Dermis blood vessel endothelial cell (primary cell): Measurements from ENCODE around the gene ZNF512. TPM values are rescaled to one million over a fixed set of nuclear protein-coding genes. Genes with fewer than 3 reads are reported as not detected.

Experiments used
- DNase-seq: peaks from one replicate; pipeline ENCODE4 v3.0.0; 2010
- total RNA-seq: library from RNA; depleted of rRNA; stranded (reverse); fragments of >200 nt; gene quantifications from 2 replicates; pipeline ENCODE4 v1.2.3, GENCODE V29; 2014

Gene ZNF512
- total RNA-seq, 1 donor from 2014 or later, result 23.5 TPM

- DNase-seq, result no peak
Observed at GRCh38 chr2:27638709-27639108, 55.9 kb downstream of the ZNF512 start.

- no peak for DNase-seq
Observed at GRCh38 chr2:27640722-27641245, 57.9 kb downstream of the ZNF512 start.

GRCh38 chr2:27645197-27645596 lies 62.4 kb downstream of the ZNF512 start:
- DNase-seq, result no peak

- DNase-seq, result no peak
Observed at GRCh38 chr2:27647289-27647688, 64.4 kb downstream of the ZNF512 start.

- DNase-seq, result no peak
Observed at GRCh38 chr2:27647737-27648136, 64.9 kb downstream of the ZNF512 start.

- DNase-seq, result no peak
Observed at GRCh38 chr2:27651056-27651455, 68.2 kb downstream of the ZNF512 start.

- no peak for DNase-seq
Observed at GRCh38 chr2:27652341-27652740, 69.5 kb downstream of the ZNF512 start.

- DNase-seq, result no peak
Observed at GRCh38 chr2:27652790-27653189, 69.9 kb downstream of the ZNF512 start.

GRCh38 chr2:27653397-27653796 lies 70.6 kb downstream of the ZNF512 start:
- no peak for DNase-seq

- DNase-seq, result peak; percentile 66
Observed at GRCh38 chr2:27655155-27655951, 72.5 kb downstream of the ZNF512 start.

- DNase-seq, result no peak
Observed at GRCh38 chr2:27661371-27661770, 78.5 kb downstream of the ZNF512 start.

GRCh38 chr2:27663285-27664153 lies 80.7 kb downstream of the ZNF512 start, which contains the start of the genes SLC4A1AP and SUPT7L:
Gene SLC4A1AP (plus strand): TSS chr2:27663889. CDS start chr2:27663915, 26 bp downstream.
Gene SUPT7L (minus strand): TSS chr2:27663614. CDS start chr2:27662192, 1,422 bp downstream.
- DNase-seq, result peak; percentile 87

- DNase-seq, result no peak
Observed at GRCh38 chr2:27664154-27664574, 81.3 kb downstream of the ZNF512 start.

- no peak for DNase-seq
Observed at GRCh38 chr2:27664622-27665363, 82.0 kb downstream of the ZNF512 start.

- DNase-seq, result peak; percentile 41
Observed at GRCh38 chr2:27667446-27667845, 84.6 kb downstream of the ZNF512 start.

GRCh38 chr2:27671235-27671634 lies 88.4 kb downstream of the ZNF512 start:
- no peak for DNase-seq

Other genes with a start within 250 kb of the ZNF512 start
- 26.7 and 37.4 TPM in 2 replicates for gene GTF3C2, start 226.3 kb upstream of the ZNF512 start, total RNA-seq
- gene EIF2B4, start 212.7 kb upstream of the ZNF512 start, total RNA-seq, result 27.1 and 29.3 TPM in 2 replicates
- 143 and 158 TPM in 2 replicates for gene SNX17, start 212.4 kb upstream of the ZNF512 start, total RNA-seq
- gene ZNF513, start 202.3 kb upstream of the ZNF512 start, total RNA-seq, result 8.0 and 9.3 TPM in 2 replicates
- gene PPM1G, start 173.5 kb upstream of the ZNF512 start, total RNA-seq, result 109 and 164 TPM in 2 replicates
- 122 and 132 TPM in 2 replicates for gene NRBP1, start 154.4 kb upstream of the ZNF512 start, total RNA-seq
- 0.47 and 0.51 TPM in 2 replicates for gene KRTCAP3, start 140.7 kb upstream of the ZNF512 start, total RNA-seq
- gene IFT172, start 93.3 kb upstream of the ZNF512 start, total RNA-seq, result 13.9 and 17.2 TPM in 2 replicates
- 14.5 and 17.9 TPM in 2 replicates for gene FNDC4, start 87.8 kb upstream of the ZNF512 start, total RNA-seq
- gene GCKR, start 86.2 kb upstream of the ZNF512 start, total RNA-seq, result 0.05 and 0.85 TPM in 2 replicates
- gene CCDC121, start 46.0 kb downstream of the ZNF512 start, total RNA-seq, result 2.7 and 2.8 TPM in 2 replicates
- 40.5 and 44.9 TPM in 2 replicates for gene GPN1, start 46.0 kb downstream of the ZNF512 start, total RNA-seq
- gene SUPT7L, start 80.6 kb downstream of the ZNF512 start, total RNA-seq, result 14.8 and 27.6 TPM in 2 replicates
- gene SLC4A1AP, start 80.8 kb downstream of the ZNF512 start, total RNA-seq, result 31.3 and 39.2 TPM in 2 replicates
- 94.3 and 98.2 TPM in 2 replicates for gene MRPL33, start 188.7 kb downstream of the ZNF512 start, total RNA-seq